H9 (cell line): ENCODE results near the gene GSTP1. TPM values are rescaled to one million over a fixed set of nuclear protein-coding genes. Genes with fewer than 3 reads are reported as not detected.

Experiments
- DNase-seq: peaks from one replicate; pipeline ENCODE4 v3.0.0-alpha.2; 2017
- H2AFZ ChIP-seq: one replicate; pipeline ENCODE4 v1.6.1; 2013; ENCODE audit warnings: mild to moderate bottlenecking, low read length, control low read depth, moderate library complexity
- H2AK5ac ChIP-seq: 2 replicates; pipeline ENCODE4 v1.6.1; 2013; ENCODE audit warnings: low read length, control low read depth, mixed read lengths; ENCODE audit not compliant: insufficient read length
- H2BK120ac ChIP-seq: one replicate; pipeline ENCODE4 v1.6.1; 2013; ENCODE audit warnings: low read depth, mild to moderate bottlenecking, low read length, control low read depth, inconsistent platforms; ENCODE audit not compliant: poor library complexity, severe bottlenecking
- H2BK12ac ChIP-seq: 2 replicates; pipeline ENCODE4 v1.6.1; 2013; ENCODE audit warnings: low read length, control low read depth, mixed read lengths, low read depth; ENCODE audit not compliant: insufficient read length
- H2BK15ac ChIP-seq: 2 replicates; pipeline ENCODE4 v1.6.1; 2013; ENCODE audit warnings: low read depth, low read length, control low read depth
- H2BK20ac ChIP-seq: one replicate; pipeline ENCODE4 v1.6.1; 2013; ENCODE audit warnings: low read depth, mild to moderate bottlenecking, low read length, control low read depth, inconsistent platforms; ENCODE audit not compliant: poor library complexity, severe bottlenecking
- H2BK5ac ChIP-seq: 2 replicates; pipeline ENCODE4 v1.6.1; 2013; ENCODE audit warnings: low read length, control low read depth, mixed read lengths; ENCODE audit not compliant: insufficient read length
- H3K14ac ChIP-seq: 2 replicates; pipeline ENCODE4 v1.6.1; 2013; ENCODE audit warnings: low read length, control low read depth; ENCODE audit not compliant: insufficient read depth
- H3K18ac ChIP-seq: 2 replicates; pipeline ENCODE4 v1.6.1; 2013; ENCODE audit warnings: low read depth, mild to moderate bottlenecking, mixed read lengths, low read length, control low read depth; ENCODE audit not compliant: insufficient read length
- H3K23ac ChIP-seq: 2 replicates; pipeline ENCODE4 v1.6.1; 2013; ENCODE audit warnings: low read length, control low read depth, mixed read lengths, low read depth; ENCODE audit not compliant: insufficient read length
- H3K23me2 ChIP-seq: 2 replicates; pipeline ENCODE4 v1.6.1; 2013; ENCODE audit warnings: low read depth, mild to moderate bottlenecking, mixed read lengths, low read length, control low read depth; ENCODE audit not compliant: insufficient read length, poor library complexity, severe bottlenecking
- H3K27ac ChIP-seq: 2 replicates; pipeline ENCODE4 v1.5.1; 2013; ENCODE audit warnings: low read length, control low read depth, mixed read lengths, low read depth; ENCODE audit not compliant: insufficient read length
- H3K27me3 ChIP-seq: 2 replicates; pipeline ENCODE4 v1.6.1; 2013; ENCODE audit warnings: low read length, control low read depth, inconsistent platforms; ENCODE audit not compliant: insufficient read depth
- H3K4ac ChIP-seq: 2 replicates; pipeline ENCODE4 v1.6.1; 2013; ENCODE audit warnings: low read depth, mild to moderate bottlenecking, control low read depth, inconsistent platforms, low read length, moderate library complexity
- H3K4me1 ChIP-seq: 2 replicates; pipeline ENCODE4 v1.6.1; 2013; ENCODE audit warnings: low read length, control low read depth, inconsistent platforms; ENCODE audit not compliant: insufficient read depth
- H3K4me2 ChIP-seq: 2 replicates; pipeline ENCODE4 v1.6.1; 2013; ENCODE audit warnings: low read length, control low read depth, mixed read lengths; ENCODE audit not compliant: insufficient read length, insufficient read depth
- H3K56ac ChIP-seq: 2 replicates; pipeline ENCODE4 v1.6.1; 2013; ENCODE audit warnings: low read depth, mild to moderate bottlenecking, mixed read lengths, low read length, control low read depth; ENCODE audit not compliant: insufficient read length
- H3K79me1 ChIP-seq: 2 replicates; pipeline ENCODE4 v1.6.1; 2013; ENCODE audit warnings: low read depth, mild to moderate bottlenecking, moderate library complexity, low read length, control low read depth, inconsistent platforms; ENCODE audit not compliant: insufficient read depth, poor library complexity, severe bottlenecking
- H3K79me2 ChIP-seq: 2 replicates; pipeline ENCODE4 v1.6.1; 2013; ENCODE audit warnings: low read length, control low read depth, inconsistent platforms; ENCODE audit not compliant: insufficient read depth
- H3K9ac ChIP-seq: 2 replicates; pipeline ENCODE4 v1.6.1; 2013; ENCODE audit warnings: low read length, control low read depth, mixed read lengths; ENCODE audit not compliant: insufficient read length; ENCODE audit errors: extremely low read depth
- H3K9me3 ChIP-seq: one replicate; pipeline ENCODE4 v1.6.1; 2013; ENCODE audit warnings: low read depth, low read length, inconsistent platforms; ENCODE audit not compliant: control insufficient read depth
- H3T11ph ChIP-seq: one replicate; pipeline ENCODE4 v1.6.1; 2013; ENCODE audit warnings: mild to moderate bottlenecking, low read length, control low read depth, inconsistent platforms
- H4K20me1 ChIP-seq: one replicate; pipeline ENCODE4 v1.6.1; 2013; ENCODE audit not compliant: control insufficient read depth, insufficient read length, insufficient read depth
- H4K5ac ChIP-seq: 2 replicates; pipeline ENCODE4 v1.6.1; 2013; ENCODE audit warnings: low read depth, mild to moderate bottlenecking, mixed read lengths, low read length, control low read depth; ENCODE audit not compliant: insufficient read length
- H4K8ac ChIP-seq: replicated peaks from 2 replicates; pipeline ENCODE4 v1.6.1; 2013; ENCODE audit warnings: low read length, control low read depth, mixed read lengths, low read depth; ENCODE audit not compliant: insufficient read length
- H4K91ac ChIP-seq: 2 replicates; pipeline ENCODE4 v1.6.1; 2013; ENCODE audit warnings: low read depth, mild to moderate bottlenecking, moderate library complexity, mixed read lengths, low read length, control low read depth; ENCODE audit not compliant: insufficient read length
- H3K27ac Mint-ChIP-seq, 3 experiments: 2 replicates in 2 of 3; 3 replicates in 1 of 3; pipeline ENCODE4 v1.8.0; 2020 to 2021; ENCODE audit warnings: mixed read lengths in 3 of 3, mild to moderate bottlenecking in 1 of 3, moderate library complexity in 1 of 3
- H3K27me3 Mint-ChIP-seq: 2 replicates; pipeline ENCODE4 v1.8.0; 2021; ENCODE audit warnings: low read depth, mild to moderate bottlenecking, moderate library complexity, mixed read lengths
- H3K36me3 Mint-ChIP-seq, 3 experiments: 2 replicates in 2 of 3; 3 replicates in 1 of 3; pipeline ENCODE4 v1.8.0; 2020 to 2021; ENCODE audit warnings: low read depth in 3 of 3, mixed read lengths in 3 of 3; ENCODE audit not compliant: insufficient read depth in 1 of 3
- H3K4me1 Mint-ChIP-seq, 2 experiments: 2 replicates each; pipeline ENCODE4 v1.8.0; 2020; ENCODE audit warnings: mixed read lengths in 2 of 2
- H3K4me3 Mint-ChIP-seq, 2 experiments: 2 replicates in 1 of 2; 3 replicates in 1 of 2; pipeline ENCODE4 v1.8.0; 2020 to 2021; ENCODE audit warnings: mild to moderate bottlenecking in 2 of 2, mixed read lengths in 2 of 2, moderate library complexity in 1 of 2
- H3K9me3 Mint-ChIP-seq, 2 experiments: 2 replicates in 1 of 2; 3 replicates in 1 of 2; pipeline ENCODE4 v1.8.0; 2020; ENCODE audit warnings: mild to moderate bottlenecking in 2 of 2, mixed read lengths in 2 of 2, moderate library complexity in 1 of 2
- CTCF ChIP-seq: fragments of 200-600 bp; sonication (generic); conservative IDR thresholded peaks from 3 replicates; pipeline ENCODE4 v1.8.0; 2021; ENCODE audit warnings: antibody characterized with exemption, mild to moderate bottlenecking
- WGBS: extraction: QIAGEN DNeasy Blood & Tissue Kit; methylation state at CpG from one replicate; pipeline ENCODE4 v1.1.7; 2013; ENCODE audit warnings: missing lambda C conversion rate, low lambda C conversion rate, mixed read lengths; ENCODE audit not compliant: insufficient read length; ENCODE audit errors: extremely low coverage; 5-methylcytosine and 5-hydroxymethylcytosine counted together
- total RNA-seq: library from RNA; stranded (reverse); gene quantifications from 2 replicates; pipeline ENCODE4 v1.2.1, GENCODE V29; 2021

GSTP1 gene
- total RNA-seq, 1 experiment from 2014 or later = 1,469 TPM

GRCh38 chr11:67612751-67613150, 29.1 kb downstream of the GSTP1 start:
- Mint-ChIP-seq H3K4me1 (peaks cover 27 to 33% of the 10 kb centered on the region in 2 experiments), H3K9me3 (no peaks in the 10 kb centered on the region), H3K36me3 (peaks cover 13 to 38% (median 35%) of the 10 kb centered on the region in 3 experiments), H3K27ac (no peak overlapping the region), H3K4me3 (no peak overlapping the region), H3K27me3 (peaks cover 17% of the 10 kb centered on the region)
- no peak overlapping the region for H3K9ac ChIP-seq
- no peak overlapping the region for H3K56ac ChIP-seq
- H2AK5ac ChIP-seq = no peak overlapping the region
- no peak overlapping the region for H3K14ac ChIP-seq
- no peak overlapping the region for H3K18ac ChIP-seq
- H2BK5ac ChIP-seq = no peak overlapping the region
- no peaks in the 10 kb centered on the region for H3K79me2 ChIP-seq
- H2BK12ac ChIP-seq = no peak overlapping the region
- H3K79me1 ChIP-seq = no peaks in the 10 kb centered on the region
- no peak overlapping the region for H3T11ph ChIP-seq
- no peaks in the 10 kb centered on the region for H4K20me1 ChIP-seq
- peaks cover 6% of the 10 kb centered on the region; the same call in 1 of the 2 replicates for H3K4me1 ChIP-seq
- H2BK20ac ChIP-seq = no peak overlapping the region
- no peak overlapping the region for H4K91ac ChIP-seq
- no CpG with 5 or more reads among the region's 13 CpGs for WGBS
- H3K9me3 ChIP-seq = no peaks in the 10 kb centered on the region
- H2AFZ ChIP-seq = no peak overlapping the region
- no peak overlapping the region for H3K4me2 ChIP-seq
- no peak overlapping the region for H2BK15ac ChIP-seq
- no peak overlapping the region for H4K8ac ChIP-seq
- H3K23me2 ChIP-seq = no peaks in the 10 kb centered on the region
- H3K27me3 ChIP-seq = peaks cover 3% of the 10 kb centered on the region; the same call in 1 of the 2 replicates
- DNase-seq = no peak
- no peak overlapping the region for H3K27ac ChIP-seq
- H4K5ac ChIP-seq = no peak overlapping the region
- H3K4ac ChIP-seq = no peak overlapping the region
- H2BK120ac ChIP-seq = no peak overlapping the region
- no peak for TF ChIP-seq CTCF
- H3K23ac ChIP-seq = no peak overlapping the region
